Lung (tissue), 12 donors: ENCODE data around the gene UGCG. TPM values are rescaled to one million over a fixed set of nuclear protein-coding genes. Genes with fewer than 3 reads are reported as not detected.

Source experiments
- ATAC-seq: fragments of 200-7000 bp; cut with Tn5 transposase; one replicate; pipeline ENCODE4 v1.9.1; 2020; ENCODE audit warnings: moderate number of reproducible peaks; ENCODE audit not compliant: insufficient read depth, low FRiP score
- DNase-seq, 3 donors: peaks; one replicate each; pipeline ENCODE4 v3.0.0-alpha.2; 2013 to 2017
- H3K27ac ChIP-seq, 2 donors: one replicate each; pipeline ENCODE4 v1.5.1; 2013; ENCODE audit warnings: mild to moderate bottlenecking in 2 of 2, moderate library complexity in 2 of 2, control low read depth in 1 of 2, inconsistent platforms in 1 of 2, low read depth in 1 of 2, low read length in 1 of 2
- H3K27me3 ChIP-seq, 3 donors: one replicate each; pipeline ENCODE4 v1.5.1; 2013; ENCODE audit warnings: low read length in 2 of 3; ENCODE audit not compliant: control insufficient read depth in 3 of 3, insufficient read depth in 3 of 3
- H3K36me3 ChIP-seq, 4 donors: one replicate each; pipeline ENCODE4 v1.5.1; 2013; ENCODE audit warnings: low read length in 4 of 4, mild to moderate bottlenecking in 1 of 4, moderate library complexity in 1 of 4; ENCODE audit not compliant: control insufficient read depth in 4 of 4, insufficient read depth in 4 of 4
- H3K4me1 ChIP-seq, 5 donors: one replicate each; pipeline ENCODE4 v1.5.1; 2013; ENCODE audit warnings: low read length in 5 of 5, mild to moderate bottlenecking in 2 of 5, moderate library complexity in 1 of 5; ENCODE audit not compliant: control insufficient read depth in 5 of 5, insufficient read depth in 5 of 5
- H3K4me3 ChIP-seq: one replicate; pipeline ENCODE4 v1.5.1; 2013; ENCODE audit warnings: mild to moderate bottlenecking, control low read depth, moderate library complexity
- H3K9ac ChIP-seq, 2 donors: one replicate each; pipeline ENCODE4 v1.5.1; 2013; ENCODE audit warnings: low read length in 2 of 2, control low read depth in 1 of 2; ENCODE audit not compliant: insufficient read depth in 1 of 2
- H3K9me3 ChIP-seq, 4 donors: one replicate each; pipeline ENCODE4 v1.5.1; 2013; ENCODE audit warnings: low read length in 3 of 4, mild to moderate bottlenecking in 1 of 4, moderate library complexity in 1 of 4; ENCODE audit not compliant: control insufficient read depth in 4 of 4, insufficient read depth in 3 of 4
- WGBS, 2 donors: extraction: QIAGEN DNeasy Blood & Tissue Kit; methylation state at CpG; one replicate each; pipeline ENCODE4 v1.1.7; 2013; 5-methylcytosine and 5-hydroxymethylcytosine counted together
- polyA plus RNA-seq, 2 donors: library from polyadenylated mRNA; stranded (reverse); fragments of 200-250 nt; gene quantifications; one replicate each; pipeline ENCODE4 v1.2.1, GENCODE V29; 2013
- total RNA-seq, 2 donors: library from RNA; depleted of rRNA in 1 of 2; stranded (reverse); fragments of >200 nt in 1 of 2; gene quantifications; one replicate each; pipeline ENCODE4 v1.2.1, GENCODE V29; 2014 to 2021
- TF ChIP-seq, protein P1 (sequence below): IDR thresholded peaks from 2 replicates; pipeline ENCODE4 v1.5.1; 2012; ENCODE audit warnings: mild to moderate bottlenecking; ENCODE audit errors: control extremely low read depth, extremely low read depth
- donor health status: control.
- donor health status: control.
- donor health status: Bipolar disorder and iron deficiency.
- donor health status: healthy.
- donor health status: DM: yes; HTN: yes; CAD: no.

Gene UGCG
- total and polyA plus RNA-seq, 4 donors = 32.2 to 157 (median 37.5) TPM

GRCh38 chr9:111891910-111892499 lies 4.6 kb upstream of the UGCG start:
- Histone ChIP-seq H3K4me3 (no peak overlapping the region), H3K27ac (no peak overlapping the region), H3K4me1 (peaks cover 0 to 3% (median 0%) of the 10 kb centered on the region in 5 donors), H3K27me3 (no peaks in the 10 kb centered on the region), H3K36me3 (peaks cover 0 to 2% (median 0%) of the 10 kb centered on the region in 4 donors), H3K9ac (no peak overlapping the region), H3K9me3 (no peaks in the 10 kb centered on the region)
- TF ChIP-seq, protein P1, sequence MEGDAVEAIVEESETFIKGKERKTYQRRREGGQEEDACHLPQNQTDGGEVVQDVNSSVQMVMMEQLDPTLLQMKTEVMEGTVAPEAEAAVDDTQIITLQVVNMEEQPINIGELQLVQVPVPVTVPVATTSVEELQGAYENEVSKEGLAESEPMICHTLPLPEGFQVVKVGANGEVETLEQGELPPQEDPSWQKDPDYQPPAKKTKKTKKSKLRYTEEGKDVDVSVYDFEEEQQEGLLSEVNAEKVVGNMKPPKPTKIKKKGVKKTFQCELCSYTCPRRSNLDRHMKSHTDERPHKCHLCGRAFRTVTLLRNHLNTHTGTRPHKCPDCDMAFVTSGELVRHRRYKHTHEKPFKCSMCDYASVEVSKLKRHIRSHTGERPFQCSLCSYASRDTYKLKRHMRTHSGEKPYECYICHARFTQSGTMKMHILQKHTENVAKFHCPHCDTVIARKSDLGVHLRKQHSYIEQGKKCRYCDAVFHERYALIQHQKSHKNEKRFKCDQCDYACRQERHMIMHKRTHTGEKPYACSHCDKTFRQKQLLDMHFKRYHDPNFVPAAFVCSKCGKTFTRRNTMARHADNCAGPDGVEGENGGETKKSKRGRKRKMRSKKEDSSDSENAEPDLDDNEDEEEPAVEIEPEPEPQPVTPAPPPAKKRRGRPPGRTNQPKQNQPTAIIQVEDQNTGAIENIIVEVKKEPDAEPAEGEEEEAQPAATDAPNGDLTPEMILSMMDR = no peak
- 64 to 75% methylated on average over 11 of the region's 11 CpGs for WGBS, 2 donors
- no peak for ATAC-seq
- DNase-seq = no peak

- Histone ChIP-seq H3K36me3 (no peaks in the 10 kb centered on the region), H3K9ac (peak overlapping the region in 1 of 2 donors; percentile 80), H3K4me1 (peaks cover 7 to 42% (median 17%) of the 10 kb centered on the region in 5 donors), H3K27me3 (no peaks in the 10 kb centered on the region), H3K9me3 (no peaks in the 10 kb centered on the region), H3K27ac (peak overlapping the region; percentile 90 to 98), H3K4me3 (peak overlapping the region; percentile 79)
- TF ChIP-seq, protein P1 = no peak
- DNase-seq (peak in 2 of 3 donors; percentile 69 to 87), ATAC-seq (peak; percentile 74)
- WGBS, 2 donors = 0 to 1% methylated on average over 32 to 68 of the region's 68 CpGs
These were observed 457 bp downstream of the UGCG start for GRCh38 chr9:111896942-111897600.

GRCh38 chr9:111897601-111898137 lies 1.1 kb downstream of the UGCG start:
- TF ChIP-seq, protein P1 = no peak
- no peaks in the 10 kb centered on the region for H3K9me3 ChIP-seq
- peak overlapping the region; percentile 79 for H3K4me3 ChIP-seq
- H3K27ac ChIP-seq = peak overlapping the region; percentile 90 to 93
- no peaks in the 10 kb centered on the region for H3K36me3 ChIP-seq
- H3K9ac ChIP-seq = peak overlapping the region in 1 of 2 donors; percentile 80
- WGBS, 2 donors = 6 to 7% methylated on average over 12 of the region's 12 CpGs
- no peak for ATAC-seq
- H3K4me1 ChIP-seq = peaks cover 7 to 47% (median 21%) of the 10 kb centered on the region in 5 donors
- peak in 1 of 3 donors; percentile 40 for DNase-seq
- no peaks in the 10 kb centered on the region for H3K27me3 ChIP-seq
